ENCODE results near the gene CCDC30.
A peak's percentile ranks its signal among the peaks of the same experiment; 100 is the strongest.
"Not testable (repeated sequence)": the region's sequence is repeated elsewhere in the genome, so short reads cannot be mapped to it uniquely, and the experiment has no call there.

Gene CCDC30

DNA sequence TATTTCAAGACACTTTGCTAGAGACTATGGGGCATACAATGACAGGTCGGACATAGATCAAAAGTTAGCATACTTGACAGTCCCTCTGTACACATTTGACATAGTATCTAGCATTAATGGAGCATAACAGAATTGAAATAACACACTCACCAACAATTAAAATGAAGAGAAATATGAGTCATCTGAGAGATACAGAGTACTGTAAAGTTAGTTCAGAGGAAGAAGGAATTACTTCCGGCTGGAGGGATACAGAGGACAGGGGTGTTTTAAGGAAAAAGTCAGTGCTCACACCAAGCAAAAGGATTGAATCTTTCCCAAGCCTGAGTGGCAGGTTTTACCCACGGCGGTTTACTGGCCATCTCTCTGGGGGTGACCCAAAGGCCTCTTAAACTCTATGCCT, 9.7 kb upstream of the CCDC30 start:
- no peak for DNase-seq

DNA sequence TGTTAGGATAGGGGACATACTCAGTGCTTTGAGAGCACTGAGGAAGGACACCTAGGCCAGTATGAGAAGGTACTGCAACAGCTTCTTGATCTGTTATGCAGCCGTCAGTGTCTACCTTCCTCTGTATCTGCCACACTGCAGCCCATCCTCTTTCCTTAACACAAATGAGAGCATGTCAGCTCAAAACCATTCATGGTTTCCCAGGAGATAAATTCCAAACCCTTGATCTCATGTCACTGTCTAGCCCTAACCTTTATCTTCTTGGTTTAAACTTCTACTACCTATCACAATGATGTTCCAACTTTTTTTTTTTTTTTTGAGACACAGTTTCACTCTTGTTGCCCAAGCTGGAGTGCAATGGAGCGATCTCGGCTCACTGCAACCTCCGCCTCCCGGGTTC, 8.7 kb upstream of the CCDC30 start:
- DNase-seq, result no peak

DNA sequence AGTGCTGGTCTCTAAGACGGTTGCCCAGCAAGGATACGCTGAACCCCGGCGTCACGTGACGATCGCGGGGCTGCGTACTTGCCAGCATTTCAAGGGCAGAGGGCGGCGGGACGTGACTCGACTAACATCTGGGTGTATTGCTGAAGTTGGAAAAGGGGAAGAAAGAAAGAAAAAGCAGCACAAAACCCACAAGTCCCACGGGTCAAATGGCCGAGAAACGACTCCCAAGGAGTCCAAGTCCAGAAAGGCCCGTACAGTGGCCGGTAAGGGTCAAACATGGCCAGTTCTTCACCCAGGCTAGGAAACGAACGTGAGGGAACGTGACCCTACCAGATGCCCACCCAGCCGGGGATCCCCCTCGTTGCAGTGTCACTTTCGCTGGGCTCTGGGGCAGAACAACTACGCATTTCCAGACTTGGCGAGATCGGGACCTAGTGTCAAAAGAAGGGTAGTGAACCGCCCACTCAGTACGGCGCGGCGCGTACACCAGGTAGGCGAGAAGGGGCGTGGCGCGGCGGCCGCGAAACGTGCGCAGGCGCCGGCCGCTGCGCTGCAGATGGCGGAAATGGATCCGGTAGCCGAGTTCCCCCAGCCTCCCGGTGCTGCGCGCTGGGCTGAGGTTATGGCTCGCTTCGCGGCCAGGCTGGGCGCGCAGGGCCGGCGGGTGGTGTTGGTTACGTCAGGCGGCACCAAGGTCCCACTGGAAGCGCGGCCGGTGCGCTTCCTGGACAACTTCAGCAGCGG, 6.9 kb upstream of the CCDC30 start, which contains the start of the genes PPCS and ZMYND12:
Gene PPCS, plus strand, starts transcription at position 534 of the 744 bp plus-strand sequence. Its CDS starts 23 bp downstream, at position 557.
Gene ZMYND12, minus strand, starts transcription at position 13 of the 744 bp plus-strand sequence. CDS start 25 bp downstream, outside the sequence.
- DNase-seq, result peak; percentile 71

DNA sequence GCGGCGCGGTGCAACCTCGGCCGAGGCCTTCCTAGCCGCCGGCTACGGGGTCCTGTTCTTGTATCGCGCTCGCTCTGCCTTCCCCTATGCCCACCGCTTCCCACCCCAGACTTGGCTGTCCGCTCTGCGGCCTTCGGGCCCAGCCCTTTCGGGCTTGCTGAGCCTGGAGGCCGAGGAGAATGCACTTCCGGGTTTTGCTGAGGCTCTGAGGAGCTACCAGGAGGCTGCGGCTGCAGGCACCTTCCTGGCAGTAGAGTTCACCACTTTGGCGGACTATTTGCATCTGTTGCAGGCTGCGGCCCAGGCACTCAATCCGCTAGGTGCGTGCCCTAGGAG, 6.4 kb upstream of the CCDC30 start:
- peak; percentile 5 for DNase-seq

DNA sequence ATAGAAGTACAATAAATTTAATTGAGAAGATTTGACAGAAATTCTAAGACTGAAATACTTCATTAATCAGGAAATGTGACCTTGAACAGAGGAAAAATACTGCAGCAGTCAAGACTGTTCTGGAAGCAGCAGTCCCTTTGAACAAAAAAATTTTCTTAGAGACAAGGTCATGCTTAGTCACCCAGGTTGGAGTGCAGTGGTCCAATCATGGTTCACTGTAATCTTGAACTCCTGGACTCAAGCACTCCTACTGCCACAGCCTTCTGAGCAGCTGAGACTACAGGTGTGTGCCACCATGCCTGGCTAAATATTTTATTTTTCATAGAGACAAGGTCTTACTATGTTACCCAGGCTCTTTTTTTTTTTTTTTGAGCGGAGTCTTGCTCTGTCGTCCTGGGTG, 1.9 kb upstream of the CCDC30 start:
- no peak for DNase-seq

DNA sequence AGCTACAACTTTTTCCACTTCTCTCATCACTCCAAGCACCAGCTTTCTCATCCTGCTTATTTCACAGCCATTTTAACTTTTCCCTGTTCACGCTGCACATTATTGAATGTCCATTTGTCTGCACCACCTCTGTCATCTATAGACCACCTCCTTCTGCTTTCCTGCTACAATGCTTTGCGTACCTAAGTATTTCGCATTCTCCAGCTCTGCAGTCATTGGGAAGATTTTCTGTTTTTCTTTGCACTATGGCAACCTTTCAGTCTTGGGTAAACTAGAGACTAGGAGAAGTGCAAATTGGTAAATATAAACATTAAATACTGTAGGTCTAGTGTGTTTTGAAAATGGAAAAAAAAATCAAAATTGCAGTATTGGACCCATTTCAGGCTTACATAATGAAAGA, 835 bp downstream of the CCDC30 start:
- no peak for DNase-seq

DNA sequence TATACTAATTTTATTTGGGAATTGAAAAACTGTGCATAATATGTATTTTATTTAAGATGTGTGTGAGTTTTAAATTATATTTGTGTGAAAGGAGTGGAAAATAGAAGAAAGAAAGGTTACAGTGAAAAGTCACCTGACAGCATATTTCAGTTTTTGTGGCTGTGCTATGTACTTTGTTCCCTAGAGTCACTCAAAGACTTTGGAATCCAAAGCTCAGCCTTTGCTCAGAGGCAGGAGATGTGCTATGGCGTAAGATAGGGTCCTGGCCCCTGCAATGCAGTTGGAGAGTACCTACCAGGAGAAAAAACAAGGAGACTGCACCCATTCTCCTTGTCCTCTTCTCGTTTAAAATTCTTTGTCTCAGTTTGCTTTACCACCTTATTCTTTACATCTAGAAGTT, 2.9 kb downstream of the CCDC30 start:
- DNase-seq, result no peak

DNA sequence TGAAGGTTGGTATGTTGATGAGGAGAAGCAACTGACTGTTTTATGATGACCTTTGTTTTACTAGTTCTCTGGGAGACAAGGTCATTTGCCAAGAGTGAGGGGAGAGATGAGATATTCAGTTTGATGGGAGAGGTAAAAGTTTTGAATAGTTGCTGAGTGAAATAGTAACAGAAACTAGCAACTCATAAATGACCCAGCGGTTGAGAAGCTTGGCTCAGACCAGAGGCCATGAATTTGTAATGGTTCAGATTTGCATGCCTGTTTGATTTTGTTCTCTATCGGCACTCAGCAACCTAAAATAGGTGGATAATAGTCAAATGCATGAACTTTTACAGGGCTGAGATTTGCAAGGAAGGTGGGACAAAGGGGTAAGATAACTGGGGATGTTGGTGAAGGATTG, 6.6 kb downstream of the CCDC30 start:
- no peak for DNase-seq

DNA sequence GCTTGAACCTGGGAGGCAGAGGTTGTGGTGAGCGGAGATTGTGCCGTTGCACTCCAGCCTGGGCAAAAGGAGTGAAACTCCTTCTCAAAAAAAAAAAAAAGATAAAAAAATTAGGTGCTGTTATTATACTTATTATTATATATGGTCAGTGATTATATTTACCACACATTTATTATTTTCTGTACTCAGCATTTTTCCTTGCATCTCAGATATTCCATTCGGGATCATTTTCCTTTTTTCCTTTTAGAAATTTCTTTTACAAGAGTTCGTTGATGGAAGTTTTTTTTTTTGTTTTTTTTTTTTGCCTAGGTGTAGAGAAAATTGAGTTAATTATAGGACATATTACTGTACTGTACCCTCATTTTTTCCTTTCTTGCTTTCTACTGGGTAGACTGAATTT, 13.5 kb downstream of the CCDC30 start:
- DNase-seq, result no peak

DNA sequence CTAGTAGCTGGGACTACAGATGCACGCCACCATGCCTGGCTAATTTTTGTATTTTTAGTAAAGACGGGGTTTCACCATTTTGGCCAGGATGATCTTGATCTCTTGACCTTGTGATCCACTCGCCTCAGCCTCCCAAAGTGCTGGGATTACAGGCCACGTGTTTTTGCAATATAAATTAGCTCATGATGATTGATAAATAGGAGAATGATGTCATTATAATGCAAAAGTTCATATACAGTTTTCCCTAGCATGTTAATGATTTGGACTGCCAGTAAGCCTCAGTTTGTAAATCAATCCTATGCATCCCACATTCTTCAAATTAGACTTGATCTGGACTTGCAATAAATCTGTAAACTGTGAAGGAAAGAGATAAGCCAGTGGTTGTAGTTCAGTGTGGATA, 14.3 kb downstream of the CCDC30 start:
- not testable (repeated sequence) for DNase-seq

DNA sequence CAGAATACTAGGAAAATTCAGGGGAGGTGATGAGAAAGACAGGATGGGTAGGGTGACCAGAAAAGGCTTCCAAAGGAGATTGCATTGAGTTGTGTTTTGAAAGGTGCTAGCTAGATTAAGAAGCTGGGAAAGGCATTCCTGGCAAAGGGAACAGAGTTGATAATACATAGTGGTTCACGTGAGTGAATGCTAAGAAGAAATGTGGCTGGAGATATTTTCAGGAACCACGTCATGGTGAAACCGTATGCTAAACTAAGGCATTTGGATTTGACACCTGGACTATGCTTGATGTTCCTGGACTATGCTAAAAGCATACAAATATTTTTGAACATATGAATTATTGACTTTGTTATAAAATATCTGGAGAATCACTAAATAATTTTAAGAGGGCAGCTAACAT, 14.7 kb downstream of the CCDC30 start:
- DNase-seq, result no peak

DNA sequence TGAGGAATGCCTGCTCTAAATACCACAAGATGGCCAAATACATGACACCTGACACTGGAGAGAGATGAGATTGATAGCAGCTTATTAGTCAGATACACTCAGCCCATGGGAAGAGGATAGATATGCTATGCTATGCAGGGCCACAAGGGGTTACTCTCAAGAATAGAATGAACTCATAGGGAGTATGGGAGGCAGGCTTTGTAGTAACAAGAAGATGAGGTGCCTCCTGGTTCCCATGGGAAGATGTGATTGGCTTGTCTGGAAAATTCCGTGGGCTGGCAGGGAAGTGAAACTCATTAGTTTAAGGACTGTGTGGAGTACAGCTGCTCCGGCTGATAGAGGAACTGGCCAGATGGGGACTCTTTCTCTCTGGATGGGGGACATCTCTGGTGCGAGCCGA, 16.5 kb downstream of the CCDC30 start:
- DNase-seq, result peak; percentile 37

DNA sequence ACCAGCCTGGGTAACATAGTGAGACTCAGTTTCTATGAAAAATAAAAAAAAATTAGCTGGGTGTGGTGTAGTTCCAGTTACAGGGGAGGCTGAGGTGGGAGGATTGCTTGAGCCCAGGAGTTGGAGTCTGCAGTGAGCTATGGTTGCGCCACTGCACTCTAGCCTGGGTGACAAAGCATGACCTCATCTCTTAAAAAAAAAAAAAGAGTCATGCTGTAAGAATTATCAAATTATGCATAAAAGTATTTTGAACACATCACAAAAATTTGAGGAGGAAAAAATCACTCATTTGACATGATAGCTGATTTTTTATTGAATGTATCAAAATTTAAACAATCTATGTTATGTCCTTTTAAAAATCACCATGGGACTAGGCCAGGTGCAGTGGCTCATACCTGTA, 17.8 kb downstream of the CCDC30 start:
- no peak for DNase-seq

DNA sequence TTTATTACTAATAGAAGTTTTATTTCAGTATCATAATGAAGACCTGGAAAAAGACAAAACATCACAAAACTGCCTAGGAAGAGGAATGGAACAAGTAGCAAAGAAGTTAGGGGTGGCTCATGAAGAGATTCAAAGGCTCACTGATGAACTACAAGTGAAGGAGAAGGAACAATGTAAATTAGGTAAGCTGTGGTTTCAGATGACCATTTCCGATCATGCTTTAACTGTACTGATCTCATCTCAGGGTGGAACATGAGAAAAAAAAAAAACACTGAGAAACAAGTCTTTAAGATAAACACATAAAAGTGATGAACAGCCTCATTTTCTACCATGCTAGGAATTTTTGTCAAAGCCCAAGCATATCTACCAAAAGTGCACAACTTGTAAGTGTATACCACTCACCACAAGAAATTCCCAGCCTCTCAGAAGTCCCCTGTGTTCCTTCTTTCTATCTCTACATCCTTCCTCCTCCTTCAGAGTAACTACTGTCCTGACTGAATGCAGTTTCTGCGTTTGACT, 19.6 kb downstream of the CCDC30 start:
- no peak for DNase-seq

DNA sequence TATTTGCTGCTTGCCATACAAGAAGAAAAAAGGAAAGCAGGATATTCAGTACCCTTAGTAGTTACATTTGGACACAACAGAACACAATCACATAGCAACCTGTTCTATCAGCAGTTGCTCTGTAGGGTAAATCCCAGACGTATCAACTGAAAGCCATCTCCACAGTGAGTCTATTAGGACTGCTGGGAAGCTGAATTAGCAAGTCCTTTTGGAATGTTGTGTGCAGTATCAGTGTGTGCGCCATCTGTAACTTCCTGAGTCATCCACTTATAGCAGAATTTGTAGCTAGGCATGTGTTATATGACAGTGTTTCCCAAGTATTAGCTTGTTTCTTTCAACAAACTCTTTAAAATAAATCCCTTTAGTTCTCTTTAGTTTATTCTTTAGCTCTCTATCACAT, 21.3 kb downstream of the CCDC30 start:
- DNase-seq, result peak; percentile 3

DNA sequence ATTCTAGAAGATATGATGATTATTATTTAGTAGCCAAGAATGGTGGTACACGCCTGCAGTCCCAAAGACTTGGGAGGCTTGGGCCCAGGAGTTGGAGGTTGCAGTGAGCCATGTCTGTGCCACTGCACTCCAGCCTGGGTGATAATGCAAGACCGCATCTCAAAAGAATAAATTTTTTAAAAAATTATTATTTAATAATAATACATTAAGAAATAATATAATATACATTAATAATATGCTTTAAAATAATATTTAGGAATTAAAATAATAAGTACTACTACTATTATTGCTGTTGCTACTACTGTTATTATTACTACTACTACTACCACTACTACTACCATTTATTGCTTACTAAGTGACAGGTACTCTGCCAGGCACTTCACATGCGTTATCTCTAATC, 27.2 kb downstream of the CCDC30 start:
- no peak for DNase-seq

DNA sequence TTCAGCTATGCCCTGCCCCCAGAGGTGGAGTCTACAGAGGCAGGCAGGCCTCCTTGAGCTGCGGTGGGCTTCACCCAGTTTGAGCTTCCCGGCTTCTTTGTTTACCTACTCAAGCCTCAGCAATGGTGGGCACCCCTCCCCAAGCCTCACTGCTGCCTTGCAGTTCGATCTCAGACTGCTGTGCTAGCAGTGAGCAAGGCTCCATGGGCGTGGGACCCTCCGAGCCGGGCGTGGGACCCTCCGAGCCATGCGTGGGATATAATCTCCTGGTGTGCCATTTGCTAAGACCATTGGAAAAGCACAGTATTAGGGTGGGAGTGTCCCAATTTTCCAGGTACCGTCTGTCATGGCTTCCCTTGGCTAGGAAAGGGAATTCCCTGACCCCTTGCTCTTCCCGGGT, 38.9 kb downstream of the CCDC30 start:
- not testable (repeated sequence) for DNase-seq

DNA sequence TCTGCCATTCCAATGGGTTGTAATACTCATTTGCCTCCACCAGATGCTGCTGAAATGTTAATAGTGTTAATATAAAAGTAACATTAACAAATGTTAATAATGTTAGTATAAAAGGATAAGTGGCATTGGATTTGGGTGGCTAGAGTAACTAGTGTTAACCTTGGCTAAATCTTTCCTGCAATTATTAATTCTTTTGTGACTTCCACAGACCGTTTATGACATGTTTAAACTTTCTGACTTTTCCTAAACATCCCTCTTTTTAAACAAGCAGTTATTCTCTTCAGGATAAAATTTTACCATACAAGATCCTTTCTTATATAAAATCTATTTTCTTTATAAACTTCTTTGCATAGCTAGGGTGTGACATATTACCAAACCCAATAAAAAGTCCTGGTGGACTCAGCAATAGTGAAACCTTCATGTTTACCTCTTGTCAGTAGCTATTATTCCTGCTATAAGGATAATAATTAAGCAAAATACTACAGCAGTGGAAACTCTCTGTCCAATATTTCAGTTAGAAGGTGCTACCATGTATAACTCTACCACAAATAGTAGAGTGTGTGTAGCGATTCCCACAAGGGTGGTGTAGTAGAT, 41.5 kb downstream of the CCDC30 start:
- no peak for DNase-seq

DNA sequence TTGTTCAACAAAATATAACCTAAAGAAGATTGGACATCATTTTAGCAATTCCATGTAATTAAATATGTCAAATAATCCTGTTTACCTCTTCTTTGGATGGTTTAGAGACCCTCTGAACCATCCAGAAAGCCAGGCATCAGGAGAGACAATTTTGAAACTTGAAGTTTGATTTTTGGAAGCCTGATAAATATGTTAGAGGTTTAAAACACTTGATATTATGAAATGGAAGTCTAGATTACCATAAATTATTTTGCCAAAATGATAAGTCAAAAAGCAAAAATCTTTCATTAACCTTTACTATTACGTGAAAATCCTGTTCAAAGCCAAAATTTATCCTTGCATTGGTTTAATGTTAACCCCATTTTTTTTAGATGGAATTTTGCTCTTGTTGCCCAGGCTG, 43.5 kb downstream of the CCDC30 start:
- no peak for DNase-seq

DNA sequence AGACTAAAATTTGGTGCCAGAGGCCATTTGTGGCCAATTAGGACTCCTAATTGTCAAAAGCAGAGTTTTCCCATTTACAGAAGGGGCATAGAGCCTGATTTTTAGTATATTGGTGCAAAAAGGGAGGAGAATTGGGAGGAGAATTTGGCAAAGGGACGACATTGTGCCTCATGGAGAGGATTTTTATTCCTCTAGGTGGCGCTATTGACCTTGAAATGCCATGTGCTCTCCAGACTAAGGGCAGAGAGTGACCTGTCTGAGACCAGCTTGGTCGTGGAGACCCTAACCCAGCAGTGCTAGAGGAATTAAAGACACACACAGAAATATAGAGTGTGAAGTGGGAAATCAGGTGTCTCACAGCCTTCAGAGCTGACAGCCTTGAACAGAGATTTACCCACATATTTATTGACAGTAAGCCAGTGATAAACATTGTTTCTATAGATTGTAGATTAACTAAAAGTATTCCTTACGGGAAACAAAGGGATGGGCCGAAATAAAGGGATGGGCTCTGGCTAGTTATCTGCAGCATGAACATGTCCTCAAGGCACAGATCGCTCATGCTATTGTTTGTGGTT, 48.6 kb downstream of the CCDC30 start:
- DNase-seq, result not testable (repeated sequence)

DNA sequence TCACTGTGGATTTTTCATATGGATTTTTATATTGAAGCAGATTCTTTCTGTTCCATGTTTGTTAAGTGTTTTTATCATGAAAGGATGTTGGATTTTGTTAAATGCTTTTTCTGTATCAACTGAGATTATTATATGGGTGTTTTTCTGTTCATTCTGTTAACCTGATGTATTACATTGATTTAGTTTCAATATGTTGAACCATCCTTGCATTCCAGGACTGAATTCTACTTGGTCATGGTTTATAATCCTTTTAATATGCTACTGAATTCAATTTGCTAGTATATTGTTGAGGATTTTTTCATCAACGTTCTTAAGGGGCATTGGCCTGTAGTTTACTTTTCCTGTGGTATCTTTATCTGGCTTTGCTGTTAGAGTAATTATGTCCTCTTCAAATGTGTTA, 55.8 kb downstream of the CCDC30 start:
- DNase-seq, result no peak

DNA sequence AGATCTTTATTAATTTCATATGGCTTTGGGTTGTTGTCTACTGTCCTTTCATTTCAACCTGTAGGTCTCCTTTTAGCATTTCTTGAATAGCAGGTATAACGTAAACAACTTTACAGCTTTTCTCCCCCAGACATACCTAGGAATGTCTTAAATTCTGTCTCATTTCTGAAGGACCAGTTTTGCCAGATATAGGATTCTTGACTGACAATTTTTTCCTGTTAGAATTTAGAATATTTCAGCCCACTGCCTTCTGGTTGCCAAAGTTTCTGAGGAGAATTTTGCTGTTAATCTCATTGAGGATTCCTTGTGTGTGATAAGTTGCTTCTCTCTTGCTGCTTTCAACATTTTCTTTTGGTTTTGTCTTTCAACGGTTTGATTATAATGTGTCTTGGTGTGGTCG, 60.1 kb downstream of the CCDC30 start:
- no peak for DNase-seq

DNA sequence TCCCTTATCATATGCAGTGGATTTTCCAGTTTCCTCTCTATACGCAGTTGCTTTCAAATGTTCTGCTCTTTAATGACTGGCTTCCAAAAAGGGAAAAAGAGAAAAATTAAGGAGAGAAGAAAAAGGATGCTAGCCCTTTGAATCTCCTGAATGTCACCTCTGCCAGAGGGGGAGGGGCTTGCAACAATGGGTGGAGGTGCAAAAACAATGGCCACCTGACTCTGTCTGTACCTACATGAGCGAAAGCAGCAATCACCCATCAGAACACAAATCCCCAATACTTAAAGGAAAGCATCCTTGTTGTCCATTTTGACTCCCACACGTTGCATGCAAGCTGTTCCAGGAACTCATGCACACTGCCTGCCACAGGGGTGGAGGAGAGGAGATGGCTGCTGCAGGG, 61.2 kb downstream of the CCDC30 start:
- DNase-seq, result no peak

DNA sequence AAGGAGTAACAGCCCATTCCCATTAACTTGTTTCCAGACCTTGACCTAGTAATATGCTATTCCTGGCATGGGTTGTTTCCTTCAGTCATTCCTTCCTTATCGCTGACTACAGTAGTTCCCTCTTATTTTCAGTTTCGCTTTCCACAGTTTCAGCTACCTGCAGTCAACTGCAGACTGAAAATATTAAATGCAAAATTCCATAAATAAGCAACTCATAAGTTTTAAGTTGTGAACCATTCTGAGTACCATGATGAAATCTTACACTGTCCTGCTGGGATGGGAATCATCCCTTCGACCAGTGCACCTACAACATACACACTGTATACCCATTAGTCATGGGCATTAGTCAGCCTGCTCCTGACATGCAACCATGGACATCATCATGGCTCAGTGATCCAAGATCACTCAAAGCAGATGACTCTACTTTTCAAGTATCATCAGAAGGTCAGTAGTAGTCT, 66.7 kb downstream of the CCDC30 start:
- DNase-seq, result no peak

Data from NCI-H1694 (cell line).